ENCODE data around the gene SUV39H2.
"Not testable (repeated sequence)": the region's sequence is repeated elsewhere in the genome, so short reads cannot be mapped to it uniquely, and the experiment has no call there.

Gene SUV39H2

GRCh38 chr10:14878266-14879123 is at the start of gene SUV39H2:
Gene SUV39H2, plus strand, starts transcription at chr10:14878866. Its CDS starts 23 bp downstream, at chr10:14878889.
- peak; percentile 86 to 94 for DNase-seq (ENCODE audit: extremely low read depth in 1 of 2, low read depth in 1 of 2)

- no peak for DNase-seq (ENCODE audit: extremely low read depth in 1 of 2, low read depth in 1 of 2)
Measured at GRCh38 chr10:14833106-14833505, 45.6 kb upstream of the SUV39H2 start.

- DNase-seq (ENCODE audit: extremely low read depth in 1 of 2, low read depth in 1 of 2) = no peak
Measured at GRCh38 chr10:14836208-14836607, 42.5 kb upstream of the SUV39H2 start.

GRCh38 chr10:14837003-14837756 is 41.5 kb upstream of the SUV39H2 start:
- DNase-seq (ENCODE audit: extremely low read depth in 1 of 2, low read depth in 1 of 2) = no peak

- peak; percentile 97 to 99 for DNase-seq (ENCODE audit: extremely low read depth in 1 of 2, low read depth in 1 of 2)
Measured at GRCh38 chr10:14837757-14838581, 40.7 kb upstream of the SUV39H2 start, which contains the start of the genes CDNF, HSPA14 and MSANTD7. Gene CDNF, minus strand, starts transcription at chr10:14838037. Its CDS starts 91 bp downstream, at chr10:14837946. Gene HSPA14, plus strand, starts transcription at chr10:14838306. Its CDS starts 97 bp downstream, at chr10:14838403. Gene MSANTD7, plus strand, starts transcription at chr10:14838306. Its CDS starts 3,979 bp downstream, at chr10:14842285.

GRCh38 chr10:14838582-14839304 is 39.9 kb upstream of the SUV39H2 start:
- no peak for DNase-seq (ENCODE audit: extremely low read depth in 1 of 2, low read depth in 1 of 2)

GRCh38 chr10:14839305-14839695 is 39.4 kb upstream of the SUV39H2 start:
- DNase-seq (ENCODE audit: extremely low read depth in 1 of 2, low read depth in 1 of 2) = no peak

- DNase-seq (ENCODE audit: extremely low read depth in 1 of 2, low read depth in 1 of 2) = no peak
Measured at GRCh38 chr10:14840178-14840577, 38.5 kb upstream of the SUV39H2 start.

GRCh38 chr10:14843327-14843988 is 35.2 kb upstream of the SUV39H2 start:
- DNase-seq (ENCODE audit: extremely low read depth in 1 of 2, low read depth in 1 of 2) = no peak

- DNase-seq (ENCODE audit: extremely low read depth in 1 of 2, low read depth in 1 of 2) = no peak
Measured at GRCh38 chr10:14844948-14845347, 33.7 kb upstream of the SUV39H2 start.

GRCh38 chr10:14852236-14852635 is 26.4 kb upstream of the SUV39H2 start:
- DNase-seq (ENCODE audit: extremely low read depth in 1 of 2, low read depth in 1 of 2) = no peak

- DNase-seq (ENCODE audit: extremely low read depth in 1 of 2, low read depth in 1 of 2) = no peak
Measured at GRCh38 chr10:14855453-14855852, 23.2 kb upstream of the SUV39H2 start.

GRCh38 chr10:14858338-14858960 is 20.2 kb upstream of the SUV39H2 start:
- DNase-seq (ENCODE audit: extremely low read depth in 1 of 2, low read depth in 1 of 2) = no peak

GRCh38 chr10:14859043-14859442 is 19.6 kb upstream of the SUV39H2 start:
- DNase-seq (ENCODE audit: extremely low read depth in 1 of 2, low read depth in 1 of 2) = no peak

GRCh38 chr10:14859775-14860174 is 18.9 kb upstream of the SUV39H2 start:
- DNase-seq (ENCODE audit: extremely low read depth in 1 of 2, low read depth in 1 of 2) = no peak

GRCh38 chr10:14860791-14861190 is 17.9 kb upstream of the SUV39H2 start:
- no peak for DNase-seq (ENCODE audit: extremely low read depth in 1 of 2, low read depth in 1 of 2)

GRCh38 chr10:14864466-14864865 is 14.2 kb upstream of the SUV39H2 start:
- DNase-seq (ENCODE audit: extremely low read depth in 1 of 2, low read depth in 1 of 2) = not testable (repeated sequence)

GRCh38 chr10:14864871-14865270 is 13.8 kb upstream of the SUV39H2 start:
- DNase-seq (ENCODE audit: extremely low read depth in 1 of 2, low read depth in 1 of 2) = not testable (repeated sequence)
